ENCODE data around the gene CCDC50. TPM values are rescaled to one million over a fixed set of nuclear protein-coding genes. Genes with fewer than 3 reads are reported as not detected.

The CCDC50 gene
- total RNA-seq, 1 experiment from 2014 or later: 47.8 TPM

DNA sequence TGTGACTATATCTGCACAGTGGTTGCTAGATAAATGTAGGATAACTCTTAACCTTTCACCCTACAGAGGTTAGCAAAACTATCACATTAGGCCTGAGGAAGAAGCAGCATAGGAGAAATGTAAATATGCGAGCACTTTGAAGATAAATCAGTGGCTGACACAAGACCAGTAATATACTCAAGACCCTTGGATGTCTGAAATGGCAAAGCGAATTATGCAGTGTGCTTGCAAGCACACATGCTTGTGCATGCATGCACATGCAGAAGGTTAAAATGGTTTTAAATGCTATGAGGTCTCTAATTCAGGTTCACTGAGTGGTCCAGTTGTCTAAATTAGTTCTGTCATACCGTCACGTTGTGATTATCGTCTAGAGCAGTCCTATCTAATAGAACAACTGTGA is 14.7 kb downstream of the CCDC50 start:
- no peaks in the 10 kb centered on the region for H3K27me3 ChIP-seq (ENCODE audit: insufficient read depth, low read length)
- ChIA-PET RAD21 (ENCODE audit: low non-redundant PET in 1 of 2, low total read pairs in 2 of 2, uncharacterized antibody in 2 of 2, unreplicated experiment in 2 of 2) (no interaction called here), CTCF (no interaction called here), POLR2A (no interaction called here)
- H3K4me1 ChIP-seq (ENCODE audit: control insufficient read depth in 1 of 2, insufficient read depth in 2 of 2, low read length in 2 of 2): peaks cover 0 to 14% of the 10 kb centered on the region in 2 experiments; a peak in 3 of 4 replicates
- BruUV-seq (replicated peaks): no TSS peak
- no peak overlapping the region for H2AFZ ChIP-seq (ENCODE audit: low read depth, low read length, poor library complexity, severe bottlenecking)
- no peaks in the 10 kb centered on the region; the same call in 1 of the 2 replicates for H4K20me1 ChIP-seq (ENCODE audit: insufficient read depth)
- DNase-seq (ENCODE audit: low read depth, low spot score) (no peak), ATAC-seq (no peak)
- no peaks in the 10 kb centered on the region; a peak in 1 of 4 replicates for H3K36me3 ChIP-seq (ENCODE audit: control insufficient read depth in 1 of 2, insufficient read depth in 2 of 2, low read length in 2 of 2)
- intact Hi-C loops (cut with micrococcal nuclease): no loop called here
- H3K27ac ChIP-seq (ENCODE audit: low read depth, low read length): no peak overlapping the region
- TF ChIP-seq TCF7L2 (IDR thresholded peaks at IDR 0.05; ENCODE audit: borderline replicate concordance, extremely low read depth, insufficient read depth, insufficient read length) (no peak), CBX3 (IDR thresholded peaks at IDR 0.05; ENCODE audit: low read depth) (no peak), JUND (IDR thresholded peaks at IDR 0.05) (no peak), EZH2phosphoT487 (IDR thresholded peaks at IDR 0.05; ENCODE audit: borderline replicate concordance) (no peak), FOSL1 (IDR thresholded peaks at IDR 0.05; ENCODE audit: low read depth) (no peak), ELF1 (IDR thresholded peaks at IDR 0.05; ENCODE audit: borderline replicate concordance, low read depth) (no peak), CEBPB (IDR thresholded peaks at IDR 0.05; ENCODE audit: low read depth) (no peak), SP1 (IDR thresholded peaks at IDR 0.05; ENCODE audit: low read depth) (no peak), EZH2 (IDR thresholded peaks at IDR 0.05) (no peak), YY1 (IDR thresholded peaks at IDR 0.05; ENCODE audit: extremely low read depth, insufficient replicate concordance, low read depth, low read length) (no peak), SRF (IDR thresholded peaks at IDR 0.05; ENCODE audit: low read depth) (no peak), POLR2AphosphoS5 (IDR thresholded peaks at IDR 0.05; ENCODE audit: low read depth, low read length) (no peak), SIN3A (IDR thresholded peaks at IDR 0.05; ENCODE audit: low read depth) (no peak), RAD21 (IDR thresholded peaks at IDR 0.05; ENCODE audit: low read depth) (no peak), ZFX (IDR thresholded peaks at IDR 0.05) (no peak)
- TF ChIP-seq, protein P1, sequence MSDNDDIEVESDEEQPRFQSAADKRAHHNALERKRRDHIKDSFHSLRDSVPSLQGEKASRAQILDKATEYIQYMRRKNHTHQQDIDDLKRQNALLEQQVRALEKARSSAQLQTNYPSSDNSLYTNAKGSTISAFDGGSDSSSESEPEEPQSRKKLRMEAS (IDR thresholded peaks at IDR 0.05): no peak
- TF ChIP-seq, protein P2, sequence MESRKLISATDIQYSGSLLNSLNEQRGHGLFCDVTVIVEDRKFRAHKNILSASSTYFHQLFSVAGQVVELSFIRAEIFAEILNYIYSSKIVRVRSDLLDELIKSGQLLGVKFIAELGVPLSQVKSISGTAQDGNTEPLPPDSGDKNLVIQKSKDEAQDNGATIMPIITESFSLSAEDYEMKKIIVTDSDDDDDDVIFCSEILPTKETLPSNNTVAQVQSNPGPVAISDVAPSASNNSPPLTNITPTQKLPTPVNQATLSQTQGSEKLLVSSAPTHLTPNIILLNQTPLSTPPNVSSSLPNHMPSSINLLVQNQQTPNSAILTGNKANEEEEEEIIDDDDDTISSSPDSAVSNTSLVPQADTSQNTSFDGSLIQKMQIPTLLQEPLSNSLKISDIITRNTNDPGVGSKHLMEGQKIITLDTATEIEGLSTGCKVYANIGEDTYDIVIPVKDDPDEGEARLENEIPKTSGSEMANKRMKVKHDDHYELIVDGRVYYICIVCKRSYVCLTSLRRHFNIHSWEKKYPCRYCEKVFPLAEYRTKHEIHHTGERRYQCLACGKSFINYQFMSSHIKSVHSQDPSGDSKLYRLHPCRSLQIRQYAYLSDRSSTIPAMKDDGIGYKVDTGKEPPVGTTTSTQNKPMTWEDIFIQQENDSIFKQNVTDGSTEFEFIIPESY (IDR thresholded peaks at IDR 0.05; ENCODE audit: extremely low read depth, insufficient replicate concordance, low read length): no peak
- TF ChIP-seq, protein P3, sequence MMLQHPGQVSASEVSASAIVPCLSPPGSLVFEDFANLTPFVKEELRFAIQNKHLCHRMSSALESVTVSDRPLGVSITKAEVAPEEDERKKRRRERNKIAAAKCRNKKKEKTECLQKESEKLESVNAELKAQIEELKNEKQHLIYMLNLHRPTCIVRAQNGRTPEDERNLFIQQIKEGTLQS (IDR thresholded peaks at IDR 0.05): no peak
- TF ChIP-seq, protein P4, sequence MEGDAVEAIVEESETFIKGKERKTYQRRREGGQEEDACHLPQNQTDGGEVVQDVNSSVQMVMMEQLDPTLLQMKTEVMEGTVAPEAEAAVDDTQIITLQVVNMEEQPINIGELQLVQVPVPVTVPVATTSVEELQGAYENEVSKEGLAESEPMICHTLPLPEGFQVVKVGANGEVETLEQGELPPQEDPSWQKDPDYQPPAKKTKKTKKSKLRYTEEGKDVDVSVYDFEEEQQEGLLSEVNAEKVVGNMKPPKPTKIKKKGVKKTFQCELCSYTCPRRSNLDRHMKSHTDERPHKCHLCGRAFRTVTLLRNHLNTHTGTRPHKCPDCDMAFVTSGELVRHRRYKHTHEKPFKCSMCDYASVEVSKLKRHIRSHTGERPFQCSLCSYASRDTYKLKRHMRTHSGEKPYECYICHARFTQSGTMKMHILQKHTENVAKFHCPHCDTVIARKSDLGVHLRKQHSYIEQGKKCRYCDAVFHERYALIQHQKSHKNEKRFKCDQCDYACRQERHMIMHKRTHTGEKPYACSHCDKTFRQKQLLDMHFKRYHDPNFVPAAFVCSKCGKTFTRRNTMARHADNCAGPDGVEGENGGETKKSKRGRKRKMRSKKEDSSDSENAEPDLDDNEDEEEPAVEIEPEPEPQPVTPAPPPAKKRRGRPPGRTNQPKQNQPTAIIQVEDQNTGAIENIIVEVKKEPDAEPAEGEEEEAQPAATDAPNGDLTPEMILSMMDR (IDR thresholded peaks at IDR 0.05 in 2 of 3, conservative IDR thresholded peaks at IDR 0.05 in 1 of 3; ENCODE audit: borderline replicate concordance in 1 of 3, insufficient read depth in 1 of 3, low read depth in 2 of 3, low read length in 2 of 3): no peak
- no peaks in the 10 kb centered on the region for H3K9me2 ChIP-seq (ENCODE audit: insufficient read depth)
- no peaks in the 10 kb centered on the region for H3K9me3 ChIP-seq (ENCODE audit: control insufficient read depth in 1 of 2, insufficient read depth in 1 of 2, low read depth in 1 of 2, low read length in 2 of 2)
- H3K4me3 ChIP-seq (replicated peaks in 1 of 2; ENCODE audit: low read depth in 1 of 2, low read length in 2 of 2): no peak overlapping the region
- peaks cover 100% of the 10 kb centered on the region for H3K79me2 ChIP-seq (ENCODE audit: insufficient read depth, low read length)
- H3K4me2 ChIP-seq (ENCODE audit: low read length): no peak overlapping the region
- no peak overlapping the region for H3K9ac ChIP-seq (ENCODE audit: low read length)

Data from HCT116 (cell line).